ELF-1 (cell line): Measurements from ENCODE around the gene LLCFC1.

Experiments used
- DNase-seq: peaks from one replicate; pipeline ENCODE4 v3.0.0-alpha.2; 2016; ENCODE audit warnings: low read depth, low spot score

LLCFC1 gene

GRCh38 chr7:142939226-142939910 lies at the start of gene LLCFC1:
Gene LLCFC1 (plus strand): TSS chr7:142939484. CDS start chr7:142939622, 138 bp downstream.
- DNase-seq: peak; percentile 76

- DNase-seq: no peak
Observed at GRCh38 chr7:142889816-142890215, 49.5 kb upstream of the LLCFC1 start.

GRCh38 chr7:142890874-142891485 lies 48.3 kb upstream of the LLCFC1 start:
- DNase-seq: no peak

- no peak for DNase-seq
Observed at GRCh38 chr7:142891490-142892082, 47.7 kb upstream of the LLCFC1 start.

GRCh38 chr7:142892951-142893350 lies 46.3 kb upstream of the LLCFC1 start:
- no peak for DNase-seq

- DNase-seq: no peak
Observed at GRCh38 chr7:142894112-142894984, 44.9 kb upstream of the LLCFC1 start.

GRCh38 chr7:142894985-142895593 lies 44.2 kb upstream of the LLCFC1 start:
- DNase-seq: no peak

- no peak for DNase-seq
Observed at GRCh38 chr7:142896151-142896550, 43.1 kb upstream of the LLCFC1 start.

GRCh38 chr7:142896741-142897379 lies 42.4 kb upstream of the LLCFC1 start:
- DNase-seq: no peak

- no peak for DNase-seq
Observed at GRCh38 chr7:142897691-142898090, 41.6 kb upstream of the LLCFC1 start.

GRCh38 chr7:142898377-142899170 lies 40.7 kb upstream of the LLCFC1 start:
- DNase-seq: peak; percentile 42

GRCh38 chr7:142899661-142900060 lies 39.6 kb upstream of the LLCFC1 start:
- DNase-seq: no peak

GRCh38 chr7:142901426-142902259 lies 37.6 kb upstream of the LLCFC1 start:
- peak; percentile 47 for DNase-seq

GRCh38 chr7:142904128-142904527 lies 35.2 kb upstream of the LLCFC1 start:
- DNase-seq: no peak

GRCh38 chr7:142905759-142906158 lies 33.5 kb upstream of the LLCFC1 start:
- DNase-seq: no peak

- DNase-seq: no peak
Observed at GRCh38 chr7:142906643-142907042, 32.6 kb upstream of the LLCFC1 start.

- no peak for DNase-seq
Observed at GRCh38 chr7:142908290-142908689, 31.0 kb upstream of the LLCFC1 start.

GRCh38 chr7:142908921-142909890 lies 30.1 kb upstream of the LLCFC1 start:
- DNase-seq: peak; percentile 19
